ENCODE measurements around the gene METTL26.

DNA sequence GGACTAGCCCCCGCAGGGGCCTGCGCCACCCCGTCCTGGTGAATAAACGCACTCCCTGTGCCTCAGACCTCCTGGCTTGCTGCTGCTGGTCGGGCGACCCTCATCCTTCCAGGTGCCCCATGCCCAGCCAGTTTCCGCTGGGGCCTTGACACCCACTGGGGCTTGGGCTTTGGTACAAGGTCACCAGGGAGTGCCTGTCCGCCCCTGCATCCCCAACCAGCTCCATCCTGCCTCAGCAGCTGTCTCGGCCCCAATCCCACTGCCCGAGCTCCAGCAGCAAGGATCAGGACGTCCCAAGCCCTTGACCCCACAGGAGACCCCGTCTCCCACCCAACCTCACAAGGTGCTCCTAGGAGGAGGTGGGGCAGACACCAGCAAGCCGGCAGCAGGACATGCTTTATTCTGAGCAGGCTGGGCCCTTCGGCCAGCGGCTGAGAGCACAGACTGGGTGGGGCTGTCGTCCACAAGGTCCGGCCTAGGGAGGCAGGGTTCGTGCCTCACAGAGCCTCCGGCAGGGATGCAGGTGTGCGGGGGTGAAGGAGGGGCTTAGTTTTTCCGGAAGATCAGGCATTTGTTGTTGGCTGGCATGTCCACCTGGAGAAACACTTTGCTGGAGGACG is 1.9 kb downstream of the METTL26 start:
- TF ChIP-seq POLR2A (IDR thresholded peaks at IDR 0.05) (no peak), CTCF (IDR thresholded peaks at IDR 0.05) (no peak)

Data from body of pancreas (tissue), 4 donors.